H1 (cell line): Measurements from ENCODE around the gene GAS6.

Experiments
- CEBPB ChIP-seq: IDR thresholded peaks from 2 replicates; pipeline ENCODE4 v1.6.1; 2012; ENCODE audit warnings: low read depth, low read length
- CTCF ChIP-seq, 3 experiments: IDR thresholded peaks; 1 replicate in 2 of 3; 2 replicates in 1 of 3; pipeline versions ENCODE4 v1.5.1 to v1.6.1; 2011; ENCODE audit warnings: low read length in 3 of 3, mild to moderate bottlenecking in 3 of 3, inconsistent platforms in 2 of 3, low read depth in 1 of 3, moderate library complexity in 1 of 3; ENCODE audit not compliant: insufficient read depth in 1 of 3; ENCODE audit errors: control extremely low read depth in 1 of 3
- KDM4A ChIP-seq: IDR thresholded peaks from one replicate; pipeline ENCODE4 v1.7.1; 2012; ENCODE audit warnings: low read depth, mild to moderate bottlenecking, moderate library complexity, low read length, inconsistent platforms; ENCODE audit not compliant: severe bottlenecking
- SP1 ChIP-seq: IDR thresholded peaks from 2 replicates; pipeline ENCODE4 v1.6.1; 2011; ENCODE audit warnings: low read depth, low read length
- TCF12 ChIP-seq: IDR thresholded peaks from 2 replicates; pipeline ENCODE4 v1.6.1; 2011; ENCODE audit warnings: low read depth, mild to moderate bottlenecking, low read length

- no peak for TF ChIP-seq CEBPB
- TF ChIP-seq SP1: no peak
- TF ChIP-seq CTCF (IDR thresholded peaks at IDR 0.05; ENCODE audit: control extremely low read depth in 1 of 3, insufficient read depth in 1 of 3, low read depth in 1 of 3, low read length in 3 of 3): no peak
- no peak for TF ChIP-seq KDM4A
- no peak for TF ChIP-seq TCF12
Measured at GRCh38 chr13:113828282-113828825, 35.5 kb downstream of the GAS6 start.
